ENCODE measurements around the gene SERPINA1.
"Not testable (repeated sequence)": the region's sequence is repeated elsewhere in the genome, so short reads cannot be mapped to it uniquely, and the experiment has no call there.

The SERPINA1 gene

GRCh38 chr14:94357166-94357565 lies 31.2 kb downstream of the SERPINA1 start:
- no peak for TF ChIP-seq ZFX (IDR thresholded peaks at IDR 0.05; ENCODE audit: borderline replicate concordance)
- TF ChIP-seq CTCF (IDR thresholded peaks at IDR 0.05), result no peak
- no peak overlapping the region for H3K27ac ChIP-seq

DNA sequence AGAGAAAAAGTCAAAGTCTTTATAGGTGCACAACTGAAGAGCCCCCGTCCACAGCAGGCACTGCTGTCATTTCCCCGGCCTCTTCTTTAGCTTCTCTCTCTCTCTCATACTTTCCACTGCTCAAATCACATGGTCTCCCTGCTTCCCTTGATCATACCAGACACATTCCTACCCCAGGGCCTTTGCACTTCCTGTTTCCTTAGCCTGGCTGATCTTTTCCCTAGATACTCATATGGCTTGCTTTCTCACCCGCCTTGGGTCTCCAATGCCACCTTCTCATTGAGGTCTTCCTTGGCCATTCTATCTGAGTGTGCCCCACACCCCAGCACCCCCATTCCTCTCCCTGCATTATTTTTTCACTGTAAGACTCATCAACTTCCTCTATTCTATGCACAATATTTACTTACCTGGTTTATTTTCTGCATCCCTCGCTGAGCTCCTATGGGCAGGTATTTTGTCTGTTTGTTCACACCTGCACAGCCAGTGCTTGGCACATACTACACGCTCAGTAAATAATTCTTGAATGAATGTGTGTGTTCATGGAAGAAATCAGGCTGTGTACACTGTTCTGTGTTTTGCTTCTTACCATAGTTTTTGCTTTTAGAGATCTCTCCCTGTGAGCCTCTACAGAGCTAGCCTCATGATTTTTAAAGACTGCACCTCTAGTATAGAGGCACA lies 31.9 kb downstream of the SERPINA1 start:
- no peak for TF ChIP-seq ZFX (IDR thresholded peaks at IDR 0.05; ENCODE audit: borderline replicate concordance)
- TF ChIP-seq CTCF (IDR thresholded peaks at IDR 0.05), result no peak
- H3K27ac ChIP-seq, result no peak overlapping the region

DNA sequence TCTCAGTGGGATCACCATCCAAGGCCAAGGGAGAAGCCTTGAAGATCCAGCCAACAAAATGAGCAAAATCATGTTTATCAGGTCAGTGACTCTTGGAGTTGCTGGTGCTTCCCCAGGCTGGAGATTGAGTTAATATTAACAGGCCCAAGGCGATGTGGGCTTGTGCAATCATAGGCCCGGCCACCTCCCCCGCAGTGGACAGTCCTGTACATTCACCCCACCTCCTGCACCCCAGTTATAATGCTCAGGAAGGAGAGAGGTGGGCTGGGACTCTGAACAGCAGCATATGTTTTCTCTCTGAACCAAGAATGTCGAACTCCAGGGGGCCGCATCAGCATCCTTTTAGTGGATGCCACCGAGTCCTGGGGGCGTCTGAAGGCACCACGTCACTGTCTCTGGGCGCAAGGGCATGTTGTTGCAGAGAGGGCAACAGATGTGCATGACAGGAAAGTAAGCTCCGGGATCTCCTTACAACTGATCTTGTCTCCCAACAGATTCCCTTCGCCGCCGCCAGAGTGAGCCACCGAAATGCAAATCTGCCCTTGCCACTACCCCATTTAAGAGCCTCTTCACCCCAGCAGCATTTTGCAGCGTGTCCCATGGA lies 33.1 kb downstream of the SERPINA1 start:
- TF ChIP-seq CTCF (IDR thresholded peaks at IDR 0.05) (no peak), ZFX (IDR thresholded peaks at IDR 0.05; ENCODE audit: borderline replicate concordance) (no peak)
- no peak overlapping the region for H3K27ac ChIP-seq

DNA sequence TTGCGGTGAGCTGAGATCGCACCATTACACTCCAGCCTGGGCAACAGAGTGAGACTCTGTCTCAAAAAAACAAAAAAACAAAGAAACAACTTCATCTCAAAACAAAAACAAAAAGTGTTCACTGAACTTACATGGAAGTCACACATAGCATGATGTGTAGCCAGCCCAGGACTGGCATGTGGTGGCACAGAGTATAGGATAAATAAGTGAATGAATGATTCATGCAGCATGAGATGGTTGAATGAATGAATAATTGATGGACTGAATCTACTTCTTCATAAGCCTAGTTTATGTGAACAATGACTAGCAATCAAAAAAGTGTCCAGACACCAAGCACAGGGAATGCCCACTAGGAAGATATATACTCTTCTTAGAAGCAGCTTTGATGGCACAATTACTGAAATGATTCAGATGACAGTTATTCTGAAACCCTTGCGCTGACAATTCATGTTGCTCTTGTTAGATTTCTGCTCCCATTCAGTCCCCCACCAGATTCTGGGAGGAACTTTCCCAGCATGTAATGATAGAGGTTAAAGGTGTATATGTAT lies 33.7 kb downstream of the SERPINA1 start:
- TF ChIP-seq ZFX (IDR thresholded peaks at IDR 0.05; ENCODE audit: borderline replicate concordance), result no peak
- no peak for TF ChIP-seq CTCF (IDR thresholded peaks at IDR 0.05)
- H3K27ac ChIP-seq, result no peak overlapping the region

- H3K27ac ChIP-seq, result not testable (repeated sequence)
These were observed 34.2 kb downstream of the SERPINA1 start for GRCh38 chr14:94354190-94354589.

- no peak for TF ChIP-seq ZFX (IDR thresholded peaks at IDR 0.05; ENCODE audit: borderline replicate concordance)
- TF ChIP-seq CTCF (IDR thresholded peaks at IDR 0.05), result no peak
- no peak overlapping the region for H3K27ac ChIP-seq
These were observed 39.1 kb downstream of the SERPINA1 start for GRCh38 chr14:94349276-94349675.

GRCh38 chr14:94348836-94349235 lies 39.6 kb downstream of the SERPINA1 start:
- no peak overlapping the region for H3K27ac ChIP-seq
- TF ChIP-seq ZFX (IDR thresholded peaks at IDR 0.05; ENCODE audit: borderline replicate concordance) (no peak), CTCF (IDR thresholded peaks at IDR 0.05) (no peak)
